IMR-90 (cell line): ENCODE measurements around the gene ITSN1. TPM values are rescaled to one million over a fixed set of nuclear protein-coding genes. Genes with fewer than 3 reads are reported as not detected.

Source experiments
- ATAC-seq: fragments of 200-7000 bp; cut with Tn5 transposase; 2 replicates; pipeline ENCODE4 v1.9.1; 2020; ENCODE audit warnings: low read depth, mild to moderate bottlenecking, moderate library complexity
- BruUV-seq: library from RNA; stranded (reverse); fragments of 400-500 nt; replicated peaks from 2 replicates; lab custom pipeline; 2021; lab: Mats Ljungman, UMichigan
- CTCF ChIA-PET: fragments of 300-600 bp; formaldehyde crosslinking; extraction: SDS; loops from one replicate; lab custom pipeline; 2021; ENCODE audit warnings: antibody characterized with exemption; lab: Yijun Ruan, JAX
- POLR2A ChIA-PET: fragments of 300-600 bp; sonication (Branson Sonifier 250); formaldehyde crosslinking; loops from one replicate; lab custom pipeline; 2022; ENCODE audit warnings: antibody characterized with exemption; ENCODE audit not compliant: unreplicated experiment; lab: Charles Lee
- DNase-seq: peaks from one replicate; pipeline ENCODE4 v3.0.0; 2013
- H2AFZ ChIP-seq: replicated peaks from 2 replicates; pipeline ENCODE3; 2013; ENCODE audit warnings: low read length, mild to moderate bottlenecking; ENCODE audit not compliant: poor library complexity
- H2AK5ac ChIP-seq: 2 replicates; pipeline ENCODE4 v1.6.1; 2013; ENCODE audit warnings: low read depth, low read length, inconsistent platforms
- H2AK9ac ChIP-seq: replicated peaks from 2 replicates; pipeline ENCODE3; 2013; ENCODE audit warnings: mild to moderate bottlenecking, low read depth, low read length, moderate library complexity; ENCODE audit not compliant: poor library complexity
- H2BK120ac ChIP-seq: 2 replicates; pipeline ENCODE4 v1.6.1; 2013; ENCODE audit warnings: low read depth, low read length, inconsistent platforms
- H2BK15ac ChIP-seq: 3 replicates; pipeline ENCODE4 v1.6.1; 2013; ENCODE audit warnings: low read depth, low read length, inconsistent platforms
- H2BK20ac ChIP-seq: 2 replicates; pipeline ENCODE4 v1.6.1; 2013; ENCODE audit warnings: low read depth, mild to moderate bottlenecking, inconsistent platforms, low read length, moderate library complexity
- H2BK5ac ChIP-seq: 2 replicates; pipeline ENCODE4 v1.6.1; 2013; ENCODE audit warnings: mild to moderate bottlenecking, low read depth, low read length, inconsistent platforms; ENCODE audit not compliant: poor library complexity, severe bottlenecking
- H3K14ac ChIP-seq: replicated peaks from 2 replicates; pipeline ENCODE4 v1.6.1; 2013; ENCODE audit warnings: low read depth, low read length, inconsistent platforms
- H3K18ac ChIP-seq: 2 replicates; pipeline ENCODE4 v1.6.1; 2013; ENCODE audit warnings: low read depth, low read length, control low read depth
- H3K23ac ChIP-seq: 2 replicates; pipeline ENCODE4 v1.6.1; 2013; ENCODE audit warnings: low read depth, low read length, inconsistent platforms
- H3K27ac ChIP-seq: 2 replicates; pipeline ENCODE4 v1.5.1; 2013; ENCODE audit warnings: mild to moderate bottlenecking, control low read depth, low read length; ENCODE audit not compliant: insufficient read depth
- H3K27me3 ChIP-seq: 2 replicates; pipeline ENCODE4 v1.6.1; 2013; ENCODE audit warnings: low read length; ENCODE audit not compliant: control insufficient read depth, insufficient read depth
- H3K36me3 ChIP-seq: 2 replicates; pipeline ENCODE4 v1.6.1; 2013; ENCODE audit warnings: low read length, mixed read lengths; ENCODE audit not compliant: control insufficient read depth, insufficient read depth
- H3K4ac ChIP-seq: 2 replicates; pipeline ENCODE4 v1.6.1; 2013; ENCODE audit warnings: low read depth, low read length, inconsistent platforms
- H3K4me1 ChIP-seq: 2 replicates; pipeline ENCODE4 v1.6.1; 2013; ENCODE audit warnings: low read length, mixed read lengths; ENCODE audit not compliant: control insufficient read depth, insufficient read depth
- H3K4me2 ChIP-seq: 2 replicates; pipeline ENCODE4 v1.6.1; 2013; ENCODE audit warnings: low read depth, mild to moderate bottlenecking, control low read depth, low read length, moderate library complexity
- H3K4me3 ChIP-seq: 2 replicates; pipeline ENCODE4 v1.5.1; 2013; ENCODE audit warnings: low read depth, mild to moderate bottlenecking, control low read depth, low read length, moderate library complexity; ENCODE audit not compliant: insufficient read depth
- H3K56ac ChIP-seq: 2 replicates; pipeline ENCODE4 v1.6.1; 2013; ENCODE audit warnings: low read length, inconsistent platforms; ENCODE audit not compliant: insufficient read depth; ENCODE audit errors: extremely low read depth
- H3K79me1 ChIP-seq, 2 experiments: 2 replicates each; pipeline ENCODE4 v1.6.1; 2013; ENCODE audit warnings: low read length in 2 of 2, inconsistent platforms in 1 of 2, low read depth in 1 of 2
- H3K9ac ChIP-seq: 2 replicates; pipeline ENCODE4 v1.6.1; 2013; ENCODE audit warnings: low read depth, low read length, control low read depth
- H3K9me1 ChIP-seq: 2 replicates; pipeline ENCODE4 v1.6.1; 2013; ENCODE audit warnings: low read length, inconsistent platforms; ENCODE audit not compliant: insufficient read depth
- H3K9me3 ChIP-seq: 2 replicates; pipeline ENCODE4 v1.6.1; 2013; ENCODE audit warnings: low read length; ENCODE audit not compliant: control insufficient read depth, insufficient read depth
- H4K20me1 ChIP-seq: 2 replicates; pipeline ENCODE4 v1.6.1; 2013; ENCODE audit warnings: low read length, inconsistent platforms; ENCODE audit not compliant: insufficient read depth
- H4K5ac ChIP-seq: 2 replicates; pipeline ENCODE4 v1.6.1; 2013; ENCODE audit warnings: mild to moderate bottlenecking, low read depth, low read length, control low read depth
- H4K8ac ChIP-seq, 2 experiments: 2 replicates each; pipeline ENCODE4 v1.6.1; 2013; ENCODE audit warnings: low read depth in 2 of 2, low read length in 2 of 2, control low read depth in 1 of 2, inconsistent platforms in 1 of 2
- H4K91ac ChIP-seq: 2 replicates; pipeline ENCODE4 v1.6.1; 2013; ENCODE audit warnings: low read depth, low read length, inconsistent platforms; ENCODE audit not compliant: insufficient read depth
- BHLHE40 ChIP-seq: fragments of 150-350 bp; IDR thresholded peaks from 2 replicates; pipeline ENCODE4 v1.6.1; 2016; ENCODE audit warnings: mild to moderate bottlenecking, low read depth, low read length
- CEBPB ChIP-seq: IDR thresholded peaks from 2 replicates; pipeline ENCODE4 v1.6.1; 2012; ENCODE audit warnings: low read depth, low read length, improper control_type of control experiment
- CHD1 ChIP-seq: IDR thresholded peaks from 2 replicates; pipeline ENCODE4 v1.6.1; 2012; ENCODE audit warnings: low read depth, low read length, improper control_type of control experiment
- FOS ChIP-seq: fragments of 150-350 bp; IDR thresholded peaks from 2 replicates; pipeline ENCODE4 v1.6.1; 2016; ENCODE audit warnings: low read depth, low read length
- MAFK ChIP-seq: IDR thresholded peaks from 2 replicates; pipeline ENCODE4 v1.6.1; 2012; ENCODE audit warnings: low read depth, low read length, improper control_type of control experiment
- MAZ ChIP-seq: IDR thresholded peaks from 2 replicates; pipeline ENCODE4 v1.6.1; 2012; ENCODE audit warnings: low read depth, mild to moderate bottlenecking, low read length, improper control_type of control experiment, moderate library complexity, borderline replicate concordance
- MXI1 ChIP-seq: IDR thresholded peaks from 2 replicates; pipeline ENCODE4 v1.6.1; 2012; ENCODE audit warnings: low read depth, mild to moderate bottlenecking, low read length, moderate library complexity, borderline replicate concordance
- NFE2L2 ChIP-seq: fragments of 150-350 bp; IDR thresholded peaks from 2 replicates; pipeline ENCODE4 v1.6.1; 2016; ENCODE audit warnings: low read depth, mild to moderate bottlenecking, low read length
- POLR2A ChIP-seq: IDR thresholded peaks from 2 replicates; pipeline ENCODE4 v1.6.1; 2012; ENCODE audit warnings: mild to moderate bottlenecking, low read depth, low read length
- RAD21 ChIP-seq: IDR thresholded peaks from 2 replicates; pipeline ENCODE4 v1.6.1; 2012; ENCODE audit warnings: low read length, improper control_type of control experiment
- RFX5 ChIP-seq: IDR thresholded peaks from 2 replicates; pipeline ENCODE4 v1.8.0; 2012; ENCODE audit warnings: low read depth, mild to moderate bottlenecking, low read length, moderate library complexity
- SMC3 ChIP-seq: fragments of 150-350 bp; IDR thresholded peaks from 2 replicates; pipeline ENCODE4 v1.6.1; 2016; ENCODE audit warnings: low read depth, mild to moderate bottlenecking, antibody characterized with exemption, low read length, moderate library complexity
- WGBS, 2 experiments: methylation state at CpG; one replicate each; pipeline versions ENCODE4 v1.1.5 to v1.1.7; 2013; ENCODE audit warnings: missing lambda C conversion rate in 2 of 2; ENCODE audit not compliant: insufficient read length in 1 of 2; ENCODE audit errors: extremely low coverage in 2 of 2; 5-methylcytosine and 5-hydroxymethylcytosine counted together
- dilution Hi-C: fragments of 300-500 bp; cut with HindIII; formaldehyde crosslinking; loops from one replicate; pipeline ENCODE4 v1.14.3; 2018; ENCODE audit warnings: low sequenced_read_pairs; ENCODE audit not compliant: unreplicated experiment
- in situ Hi-C: fragments of 300-500 bp; cut with MboI; formaldehyde crosslinking; loops from 3 replicates; pipeline ENCODE4 v1.14.3; 2019; ENCODE audit warnings: low sequenced_read_pairs, inconsistent platforms, mixed read lengths
- intact Hi-C: fragments of 100-400 bp; cut with micrococcal nuclease; formaldehyde crosslinking; loops from 2 replicates; pipeline ENCODE4 v1.10.0; 2022
- polyA plus RNA-seq, 3 experiments: library from polyadenylated mRNA; depleted of rRNA; stranded (reverse); fragments of >200 nt; gene quantifications; 2 replicates each; pipeline ENCODE4 v1.2.3, GENCODE V29; 2012; ENCODE audit warnings: low replicate concordance in 1 of 3
- total RNA-seq: library from RNA; depleted of rRNA; stranded (reverse); fragments of >200 nt; gene quantifications from 2 replicates; pipeline ENCODE4 v1.2.3, GENCODE V29; 2012
- TF ChIP-seq, protein P1 (sequence below): fragments of 150-350 bp; IDR thresholded peaks from 2 replicates; pipeline ENCODE4 v1.6.1; 2016; ENCODE audit warnings: low read depth, mild to moderate bottlenecking, low read length, moderate library complexity, borderline replicate concordance
- TF ChIP-seq, protein P2 (sequence below): conservative IDR thresholded peaks from 2 replicates; pipeline ENCODE4 v1.5.1; 2012; ENCODE audit warnings: mild to moderate bottlenecking, low read depth, low read length, improper control_type of control experiment
- TF ChIP-seq, protein P3 (sequence below): fragments of 150-350 bp; IDR thresholded peaks from 2 replicates; pipeline ENCODE4 v1.6.1; 2017; ENCODE audit warnings: mild to moderate bottlenecking, antibody characterized with exemption, low read length, low read depth

Gene ITSN1
- total and polyA plus RNA-seq, 2 of the 4 experiments (the other 2 are of a cell fraction) = 45.4 to 62.0 TPM

DNA sequence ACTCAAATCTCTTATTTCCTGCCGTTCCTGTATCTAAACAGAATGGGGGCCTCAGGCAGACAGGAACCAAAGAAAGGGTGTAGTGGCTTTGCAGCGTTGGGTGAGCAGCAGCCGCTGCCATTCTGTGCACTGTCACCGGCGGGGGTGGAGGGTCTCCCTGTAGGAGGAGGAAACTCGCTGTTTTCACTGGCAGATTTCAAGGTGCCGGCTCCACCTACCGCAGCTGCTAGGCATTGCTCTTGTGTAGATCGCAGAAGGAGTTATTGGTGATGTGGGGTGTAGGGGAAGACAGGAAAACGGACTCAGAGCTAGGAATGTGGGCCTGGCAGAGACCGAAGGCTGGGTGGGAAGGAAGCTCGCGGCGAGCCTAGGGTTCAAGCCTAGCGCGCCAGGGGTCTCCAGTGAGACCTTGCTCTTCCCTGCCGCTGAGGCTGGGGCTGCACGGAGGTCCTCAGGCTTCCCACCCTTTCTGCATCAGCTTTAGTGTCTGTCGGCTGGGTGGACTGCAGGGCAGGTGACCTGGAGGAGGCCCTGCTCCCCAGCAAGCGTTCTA is 252.5 kb downstream of the ITSN1 start:
- Histone ChIP-seq H2BK5ac (no peak overlapping the region), H4K5ac (no peak overlapping the region), H3K4ac (peak overlapping the region; percentile 1), H3K9me3 (no peaks in the 10 kb centered on the region), H3K9me1 (peaks cover 15% of the 10 kb centered on the region), H3K27me3 (no peaks in the 10 kb centered on the region), H3K9ac (peak overlapping the region; percentile 17; the same call in 1 of the 2 replicates), H2AFZ (peak overlapping the region; percentile 93), H3K56ac (no peak overlapping the region), H3K36me3 (no peaks in the 10 kb centered on the region), H2BK120ac (peak overlapping the region; percentile 44), H2BK20ac (0 out of 2 replicates have a peak overlapping the region, but pooled peaks have one; percentile 21), H2AK9ac (peak overlapping the region; percentile 0), H3K23ac (no peak overlapping the region), H3K4me2 (peak overlapping the region; percentile 48), H3K14ac (peak overlapping the region; percentile 24; the same call in 1 of the 2 replicates), H3K79me1 (no peaks in the 10 kb centered on the region), H4K8ac (peak overlapping the region in 1 of 2 experiments; percentile 41; a peak in 1 of 4 replicates), H2BK15ac (no peak overlapping the region), H3K4me3 (peak overlapping the region; percentile 22; the same call in 1 of the 2 replicates), H3K18ac (no peak overlapping the region), H3K27ac (no peak overlapping the region), H4K91ac (no peak overlapping the region), H4K20me1 (no peaks in the 10 kb centered on the region), H3K4me1 (peaks cover 17% of the 10 kb centered on the region), H2AK5ac (no peak overlapping the region)
- BruUV-seq = no TSS peak
- dilution Hi-C loops (no loop called here), intact Hi-C loops (loop anchor here (1.0 to 5.0 kb wide), 4 partner anchors 68 to 290 kb away; no protein-coding TSS in a partner anchor), in situ Hi-C loops (no loop called here)
- ATAC-seq (peak; percentile 92), DNase-seq (peak; percentile 89)
- TF ChIP-seq, protein P1, sequence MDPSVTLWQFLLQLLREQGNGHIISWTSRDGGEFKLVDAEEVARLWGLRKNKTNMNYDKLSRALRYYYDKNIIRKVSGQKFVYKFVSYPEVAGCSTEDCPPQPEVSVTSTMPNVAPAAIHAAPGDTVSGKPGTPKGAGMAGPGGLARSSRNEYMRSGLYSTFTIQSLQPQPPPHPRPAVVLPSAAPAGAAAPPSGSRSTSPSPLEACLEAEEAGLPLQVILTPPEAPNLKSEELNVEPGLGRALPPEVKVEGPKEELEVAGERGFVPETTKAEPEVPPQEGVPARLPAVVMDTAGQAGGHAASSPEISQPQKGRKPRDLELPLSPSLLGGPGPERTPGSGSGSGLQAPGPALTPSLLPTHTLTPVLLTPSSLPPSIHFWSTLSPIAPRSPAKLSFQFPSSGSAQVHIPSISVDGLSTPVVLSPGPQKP = no peak
- TF ChIP-seq SMC3 (peak; percentile 77), POLR2A (no peak), NFE2L2 (peak; percentile 40; the same call in 1 of the 2 replicates), RFX5 (no peak), MAZ (peak; percentile 60; the same call in 1 of the 2 replicates), MXI1 (peak; percentile 69; the same call in 1 of the 2 replicates), MAFK (no peak), CEBPB (no peak), FOS (no peak), RAD21 (peak; percentile 90), BHLHE40 (no peak), CHD1 (no peak)
- TF ChIP-seq, protein P2, sequence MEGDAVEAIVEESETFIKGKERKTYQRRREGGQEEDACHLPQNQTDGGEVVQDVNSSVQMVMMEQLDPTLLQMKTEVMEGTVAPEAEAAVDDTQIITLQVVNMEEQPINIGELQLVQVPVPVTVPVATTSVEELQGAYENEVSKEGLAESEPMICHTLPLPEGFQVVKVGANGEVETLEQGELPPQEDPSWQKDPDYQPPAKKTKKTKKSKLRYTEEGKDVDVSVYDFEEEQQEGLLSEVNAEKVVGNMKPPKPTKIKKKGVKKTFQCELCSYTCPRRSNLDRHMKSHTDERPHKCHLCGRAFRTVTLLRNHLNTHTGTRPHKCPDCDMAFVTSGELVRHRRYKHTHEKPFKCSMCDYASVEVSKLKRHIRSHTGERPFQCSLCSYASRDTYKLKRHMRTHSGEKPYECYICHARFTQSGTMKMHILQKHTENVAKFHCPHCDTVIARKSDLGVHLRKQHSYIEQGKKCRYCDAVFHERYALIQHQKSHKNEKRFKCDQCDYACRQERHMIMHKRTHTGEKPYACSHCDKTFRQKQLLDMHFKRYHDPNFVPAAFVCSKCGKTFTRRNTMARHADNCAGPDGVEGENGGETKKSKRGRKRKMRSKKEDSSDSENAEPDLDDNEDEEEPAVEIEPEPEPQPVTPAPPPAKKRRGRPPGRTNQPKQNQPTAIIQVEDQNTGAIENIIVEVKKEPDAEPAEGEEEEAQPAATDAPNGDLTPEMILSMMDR = peak; percentile 87
- TF ChIP-seq, protein P3, sequence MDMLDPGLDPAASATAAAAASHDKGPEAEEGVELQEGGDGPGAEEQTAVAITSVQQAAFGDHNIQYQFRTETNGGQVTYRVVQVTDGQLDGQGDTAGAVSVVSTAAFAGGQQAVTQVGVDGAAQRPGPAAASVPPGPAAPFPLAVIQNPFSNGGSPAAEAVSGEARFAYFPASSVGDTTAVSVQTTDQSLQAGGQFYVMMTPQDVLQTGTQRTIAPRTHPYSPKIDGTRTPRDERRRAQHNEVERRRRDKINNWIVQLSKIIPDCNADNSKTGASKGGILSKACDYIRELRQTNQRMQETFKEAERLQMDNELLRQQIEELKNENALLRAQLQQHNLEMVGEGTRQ = no peak
- POLR2A ChIA-PET = interaction anchor here (0.5 kb wide), 1 partner anchor 236 kb away, joined by 6 read pairs; no protein-coding TSS in a partner anchor
- CTCF ChIA-PET = interaction anchor here (0.5 to 2.0 kb wide), 11 partner anchors 133 to 344 kb away, joined by 3 to 16 read pairs (median 3); partner anchors contain the start of gene ITSN1
- WGBS, 2 experiments = 7% methylated on average over 6 of the region's 20 CpGs; no CpG with 5 or more reads in 1 of the 2 experiments
